Measurements from ENCODE around the gene RUNX2. TPM values are rescaled to one million over a fixed set of nuclear protein-coding genes. Genes with fewer than 3 reads are reported as not detected.

Gene RUNX2
- total RNA-seq, 3 donors from 2014 or later, result 2.7 to 7.3 (median 7.2) TPM

- Histone ChIP-seq H3K4me1 (peaks cover 0 to under 1% of the 10 kb centered on the region in 2 donors), H3K27me3 (no peaks in the 10 kb centered on the region), H3K4me3 (no peak overlapping the region), H3K9me3 (no peaks in the 10 kb centered on the region), H3K27ac (no peak overlapping the region), H3K36me3 (no peaks in the 10 kb centered on the region)
- intact Hi-C loops (cut with DNase I; ENCODE audit: low total_unique reads), result no loop called here
- TF ChIP-seq CTCF (IDR thresholded peaks at IDR 0.05), result no peak
- DNase-seq (ENCODE audit: low spot score in 2 of 2), result no peak
Observed at GRCh38 chr6:45433533-45434380, 105.6 kb downstream of the RUNX2 start.

GRCh38 chr6:45434381-45434700 is 106.2 kb downstream of the RUNX2 start:
- H3K36me3 ChIP-seq, result no peaks in the 10 kb centered on the region
- no peak for TF ChIP-seq CTCF (IDR thresholded peaks at IDR 0.05)
- no peak for TF ChIP-seq POLR2AphosphoS5 (IDR thresholded peaks at IDR 0.05)
- TF ChIP-seq POLR2A (IDR thresholded peaks at IDR 0.05), result no peak
- H3K4me1 ChIP-seq, result peaks cover 0 to 2% of the 10 kb centered on the region in 2 donors
- H3K27ac ChIP-seq, result no peak overlapping the region
- DNase-seq (ENCODE audit: low spot score in 2 of 2), result no peak
- H3K4me3 ChIP-seq, result no peak overlapping the region
- H3K27me3 ChIP-seq, result no peaks in the 10 kb centered on the region
- H3K9me3 ChIP-seq, result no peaks in the 10 kb centered on the region
- intact Hi-C loops (cut with DNase I; ENCODE audit: low total_unique reads), result no loop called here

GRCh38 chr6:45436544-45437438 is 108.7 kb downstream of the RUNX2 start:
- Histone ChIP-seq H3K4me1 (peaks cover 0 to 2% of the 10 kb centered on the region in 2 donors), H3K27me3 (no peaks in the 10 kb centered on the region), H3K36me3 (no peaks in the 10 kb centered on the region), H3K9me3 (no peaks in the 10 kb centered on the region), H3K27ac (peak overlapping the region; percentile 56 to 70), H3K4me3 (peak overlapping the region in 2 of 3 donors; percentile 0 to 6)
- no peak for TF ChIP-seq CTCF (IDR thresholded peaks at IDR 0.05)
- no peak for TF ChIP-seq POLR2A (IDR thresholded peaks at IDR 0.05)
- no peak for TF ChIP-seq POLR2AphosphoS5 (IDR thresholded peaks at IDR 0.05)
- DNase-seq (ENCODE audit: low spot score in 2 of 2), result no peak
- intact Hi-C loops (cut with DNase I; ENCODE audit: low total_unique reads), result no loop called here

- Histone ChIP-seq H3K27ac (peak overlapping the region; percentile 19 to 70), H3K9me3 (no peaks in the 10 kb centered on the region), H3K27me3 (no peaks in the 10 kb centered on the region), H3K4me1 (peaks cover 0 to 2% of the 10 kb centered on the region in 2 donors), H3K4me3 (peak overlapping the region in 2 of 3 donors; percentile 0 to 6), H3K36me3 (no peaks in the 10 kb centered on the region)
- no peak for DNase-seq (ENCODE audit: low spot score in 2 of 2)
- intact Hi-C loops (cut with DNase I; ENCODE audit: low total_unique reads), result no loop called here
- no peak for TF ChIP-seq CTCF (IDR thresholded peaks at IDR 0.05)
- no peak for TF ChIP-seq POLR2AphosphoS5 (IDR thresholded peaks at IDR 0.05)
- no peak for TF ChIP-seq POLR2A (IDR thresholded peaks at IDR 0.05)
Observed at GRCh38 chr6:45437439-45437815, 109.3 kb downstream of the RUNX2 start.

GRCh38 chr6:45438151-45438550 is 110.0 kb downstream of the RUNX2 start:
- H3K27ac ChIP-seq, result peak overlapping the region; percentile 19 to 70
- TF ChIP-seq CTCF (IDR thresholded peaks at IDR 0.05) (no peak), POLR2AphosphoS5 (IDR thresholded peaks at IDR 0.05) (no peak), POLR2A (IDR thresholded peaks at IDR 0.05) (no peak)
- intact Hi-C loops (cut with DNase I; ENCODE audit: low total_unique reads), result no loop called here
- H3K4me1 ChIP-seq, result peaks cover 0 to 2% of the 10 kb centered on the region in 2 donors
- no peaks in the 10 kb centered on the region for H3K36me3 ChIP-seq
- no peaks in the 10 kb centered on the region for H3K27me3 ChIP-seq
- no peak for DNase-seq (ENCODE audit: low spot score in 2 of 2)
- H3K9me3 ChIP-seq, result no peaks in the 10 kb centered on the region
- H3K4me3 ChIP-seq, result no peak overlapping the region

Measured in breast epithelium (tissue), 4 donors.